A549 (cell line): Measurements from ENCODE around the gene RINL.
"Not testable (repeated sequence)": the region's sequence is repeated elsewhere in the genome, so short reads cannot be mapped to it uniquely, and the experiment has no call there.

Experiments
- CBX2 ChIP-seq: fragments of 200-600 bp; sonication (generic); IDR thresholded peaks from 2 replicates; pipeline ENCODE4 v1.6.1; 2016; ENCODE audit warnings: low read depth, mild to moderate bottlenecking, borderline replicate concordance
- CEBPB ChIP-seq, 2 experiments: fragments of >200 bp in 1 of 2; sonication (Bioruptor Twin) in 1 of 2; formaldehyde crosslinking in 1 of 2; IDR thresholded peaks; 2 replicates each; pipeline ENCODE4 v1.6.1; 2012 to 2016
- CHD2 ChIP-seq: fragments of 150-350 bp; IDR thresholded peaks from 2 replicates; pipeline ENCODE4 v1.6.1; 2014; ENCODE audit warnings: low read length; ENCODE audit not compliant: partially characterized antibody
- CHD4 ChIP-seq: fragments of 200-600 bp; sonication (generic); IDR thresholded peaks from 2 replicates; pipeline ENCODE4 v1.6.1; 2016; ENCODE audit warnings: antibody characterized with exemption, mild to moderate bottlenecking, borderline replicate concordance
- EP300 ChIP-seq, 2 experiments: fragments of >200 bp; sonication (Bioruptor Twin); formaldehyde crosslinking; IDR thresholded peaks; 2 replicates in 1 of 2; 3 replicates in 1 of 2; pipeline ENCODE4 v1.6.1; 2016 to 2017
- KDM5A ChIP-seq: fragments of 200-600 bp; sonication (generic); IDR thresholded peaks from 2 replicates; pipeline ENCODE4 v1.6.1; 2016; ENCODE audit warnings: antibody characterized with exemption, mild to moderate bottlenecking
- MAFK ChIP-seq: fragments of 450-650 bp; IDR thresholded peaks from 2 replicates; pipeline ENCODE4 v1.6.1; 2014; ENCODE audit not compliant: partially characterized antibody
- POLR2A ChIP-seq: IDR thresholded peaks from 2 replicates; pipeline ENCODE4 v1.6.1; 2012; ENCODE audit warnings: mild to moderate bottlenecking, low read length
- RAD21 ChIP-seq, 2 experiments: fragments of >200 bp in 1 of 2; sonication (Bioruptor Twin) in 1 of 2; formaldehyde crosslinking in 1 of 2; IDR thresholded peaks in 1 of 2; conservative IDR thresholded peaks in 1 of 2; 2 replicates in 1 of 2; 3 replicates in 1 of 2; pipeline ENCODE4 v1.6.1; 2012 to 2018; ENCODE audit warnings: inconsistent platforms in 1 of 2
- RARB ChIP-seq: fragments of 250-450 bp; sonication (Bioruptor Pico); IDR thresholded peaks from 2 replicates; pipeline ENCODE4 v1.8.0; 2021; ENCODE audit warnings: mild to moderate bottlenecking, moderate library complexity
- SMC3 ChIP-seq: fragments of >200 bp; sonication (Bioruptor Twin); formaldehyde crosslinking; IDR thresholded peaks from 3 replicates; pipeline ENCODE4 v1.6.1; 2018; ENCODE audit warnings: inconsistent platforms
- TF ChIP-seq, protein P1 (sequence below): fragments of >200 bp; sonication (Bioruptor Twin); formaldehyde crosslinking; IDR thresholded peaks from 3 replicates; pipeline ENCODE4 v1.5.1; 2016

DNA sequence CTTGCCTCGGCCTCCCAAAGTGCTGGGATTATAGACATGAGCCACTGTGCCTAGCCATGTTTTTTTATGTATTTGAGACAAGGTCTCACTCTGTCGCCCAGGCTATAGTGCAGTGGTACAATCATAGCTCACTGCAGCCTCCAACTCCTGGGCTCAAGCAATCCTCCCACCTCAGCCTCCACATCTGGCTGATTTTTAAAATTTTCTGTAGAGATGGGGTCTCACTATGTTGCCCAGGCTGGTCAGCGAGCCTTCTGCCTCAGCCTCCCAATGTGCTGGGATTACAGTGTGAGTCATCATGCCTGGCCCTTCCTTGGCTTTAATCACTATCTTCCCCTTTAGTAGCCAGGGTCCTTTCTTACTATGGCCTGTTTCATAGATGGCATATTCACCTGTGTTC, 6.6 kb upstream of the RINL start:
- TF ChIP-seq RARB (CRISPR knock-in tag); POLR2A; CHD2; CHD4; EP300 (IDR thresholded peaks at IDR 0.05); KDM5A; SMC3; RAD21 (conservative IDR thresholded peaks at IDR 0.05 in 1 of 2, IDR thresholded peaks at IDR 0.05 in 1 of 2); CEBPB (IDR thresholded peaks at IDR 0.05); CBX2; MAFK: not testable (repeated sequence)
- TF ChIP-seq, protein P1, sequence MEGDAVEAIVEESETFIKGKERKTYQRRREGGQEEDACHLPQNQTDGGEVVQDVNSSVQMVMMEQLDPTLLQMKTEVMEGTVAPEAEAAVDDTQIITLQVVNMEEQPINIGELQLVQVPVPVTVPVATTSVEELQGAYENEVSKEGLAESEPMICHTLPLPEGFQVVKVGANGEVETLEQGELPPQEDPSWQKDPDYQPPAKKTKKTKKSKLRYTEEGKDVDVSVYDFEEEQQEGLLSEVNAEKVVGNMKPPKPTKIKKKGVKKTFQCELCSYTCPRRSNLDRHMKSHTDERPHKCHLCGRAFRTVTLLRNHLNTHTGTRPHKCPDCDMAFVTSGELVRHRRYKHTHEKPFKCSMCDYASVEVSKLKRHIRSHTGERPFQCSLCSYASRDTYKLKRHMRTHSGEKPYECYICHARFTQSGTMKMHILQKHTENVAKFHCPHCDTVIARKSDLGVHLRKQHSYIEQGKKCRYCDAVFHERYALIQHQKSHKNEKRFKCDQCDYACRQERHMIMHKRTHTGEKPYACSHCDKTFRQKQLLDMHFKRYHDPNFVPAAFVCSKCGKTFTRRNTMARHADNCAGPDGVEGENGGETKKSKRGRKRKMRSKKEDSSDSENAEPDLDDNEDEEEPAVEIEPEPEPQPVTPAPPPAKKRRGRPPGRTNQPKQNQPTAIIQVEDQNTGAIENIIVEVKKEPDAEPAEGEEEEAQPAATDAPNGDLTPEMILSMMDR, result not testable (repeated sequence)
